HG02798 (cell line): Measurements from ENCODE around the gene ZNF19.

Source experiments
- ATAC-seq: cut with Tn5 transposase; IDR thresholded peaks from one replicate; pipeline ENCODE4 v1.9.1; 2021; ENCODE audit warnings: mild to moderate bottlenecking; ENCODE audit not compliant: unreplicated experiment, poor library complexity

Gene ZNF19

GRCh38 chr16:71491054-71491453 lies 1.9 kb upstream of the ZNF19 start:
- ATAC-seq: no peak

- ATAC-seq: no peak
These were observed 1.2 kb upstream of the ZNF19 start for GRCh38 chr16:71490361-71490760.

DNA sequence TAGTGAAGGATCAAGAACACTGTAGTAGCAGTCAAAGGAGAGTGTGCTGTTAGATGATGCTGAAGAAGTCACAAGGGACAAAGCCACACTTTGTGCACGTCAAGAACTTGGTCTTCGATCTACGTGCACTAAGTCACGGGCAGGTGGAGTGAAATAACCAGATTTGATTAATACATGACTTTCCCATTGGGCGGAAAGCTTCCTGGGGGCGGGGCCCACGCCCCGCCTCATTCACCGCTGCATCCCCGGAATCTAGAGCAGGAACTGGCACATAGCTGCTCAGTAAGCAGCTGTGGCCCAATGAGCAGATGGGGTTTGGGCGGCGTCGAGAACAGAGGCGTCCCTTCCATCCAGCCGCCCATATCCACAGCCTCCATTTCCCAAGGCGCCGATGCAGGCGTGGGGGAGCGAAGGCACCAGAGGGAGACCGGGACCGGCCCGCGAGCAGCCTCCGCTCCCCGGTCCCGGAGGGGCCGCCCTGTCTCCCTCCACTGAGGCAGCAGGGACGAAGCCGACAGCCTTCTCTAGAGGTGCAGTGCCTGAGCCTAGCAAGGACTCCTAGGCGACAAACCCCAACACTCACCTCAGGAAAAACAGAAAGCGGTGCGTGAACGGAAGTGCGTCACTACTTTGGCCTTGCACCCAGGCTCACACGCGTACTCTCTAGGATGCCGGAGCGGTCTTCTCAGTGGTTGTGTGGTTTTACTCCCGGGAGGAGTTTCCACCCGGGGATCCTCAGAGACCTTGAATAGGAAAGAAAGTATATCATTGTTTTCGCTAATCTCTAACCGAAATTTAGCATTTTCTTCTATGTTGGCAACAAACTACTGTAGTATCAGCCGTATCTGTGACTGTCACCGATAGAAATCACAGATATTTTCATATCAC lies 4.9 kb downstream of the ZNF19 start:
- peak; percentile 87 for ATAC-seq

DNA sequence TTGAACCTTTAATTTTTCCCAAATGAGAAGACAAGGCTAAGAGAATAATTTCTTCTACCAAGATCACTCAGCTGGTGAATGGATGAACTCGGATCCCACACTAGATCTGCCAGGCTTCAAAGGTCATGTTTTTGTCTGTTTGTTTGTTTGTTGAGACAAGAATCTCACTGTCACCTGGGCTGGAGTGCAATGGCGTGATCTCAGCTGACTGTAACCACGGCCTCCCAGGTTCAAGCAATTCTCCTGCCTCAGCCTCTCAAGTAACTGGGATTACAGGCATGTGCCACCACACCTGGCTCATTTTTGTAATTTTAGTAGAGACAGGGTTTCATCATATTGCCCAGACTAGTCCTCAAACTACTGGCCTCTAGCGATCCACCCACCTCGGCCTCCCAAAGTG lies 6.6 kb downstream of the ZNF19 start:
- ATAC-seq: no peak

DNA sequence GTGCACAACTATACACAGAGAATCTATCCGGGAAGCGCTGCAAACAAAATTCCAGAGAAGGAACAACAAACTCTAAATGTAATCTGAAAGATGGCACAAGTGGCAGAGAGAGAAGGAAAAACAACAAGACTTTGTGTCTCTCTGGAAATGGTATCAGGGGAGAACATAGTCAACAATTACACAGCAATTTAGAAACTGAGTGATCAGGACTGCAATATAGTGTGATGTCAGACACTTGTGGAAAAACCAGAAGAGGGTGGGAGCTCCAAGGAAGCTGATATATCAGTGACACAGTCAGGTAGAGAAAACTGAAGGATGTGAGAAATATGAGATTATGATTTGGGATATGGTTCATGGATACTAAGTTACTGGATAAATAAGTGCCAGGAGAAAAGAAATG lies 8.2 kb downstream of the ZNF19 start:
- no peak for ATAC-seq

DNA sequence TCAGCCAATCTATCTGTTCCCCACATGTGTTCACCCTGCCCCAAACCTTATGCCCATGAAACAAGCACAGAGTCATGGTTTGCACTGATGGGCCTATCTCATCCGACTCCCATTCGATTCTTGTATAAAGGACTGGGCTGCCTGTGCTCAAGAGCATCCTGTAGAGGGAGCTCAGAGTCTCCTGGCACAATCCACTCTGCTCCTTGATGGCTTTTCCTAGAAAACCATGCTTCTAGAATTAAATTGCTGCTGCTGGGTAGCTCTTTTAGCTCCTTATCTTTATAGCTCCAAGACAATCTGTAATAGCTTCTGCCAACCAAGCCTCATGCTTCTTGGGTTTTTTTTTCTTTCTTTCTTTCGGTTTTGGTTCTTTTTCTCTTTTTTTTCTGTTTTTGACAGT lies 9.7 kb downstream of the ZNF19 start:
- ATAC-seq: no peak

DNA sequence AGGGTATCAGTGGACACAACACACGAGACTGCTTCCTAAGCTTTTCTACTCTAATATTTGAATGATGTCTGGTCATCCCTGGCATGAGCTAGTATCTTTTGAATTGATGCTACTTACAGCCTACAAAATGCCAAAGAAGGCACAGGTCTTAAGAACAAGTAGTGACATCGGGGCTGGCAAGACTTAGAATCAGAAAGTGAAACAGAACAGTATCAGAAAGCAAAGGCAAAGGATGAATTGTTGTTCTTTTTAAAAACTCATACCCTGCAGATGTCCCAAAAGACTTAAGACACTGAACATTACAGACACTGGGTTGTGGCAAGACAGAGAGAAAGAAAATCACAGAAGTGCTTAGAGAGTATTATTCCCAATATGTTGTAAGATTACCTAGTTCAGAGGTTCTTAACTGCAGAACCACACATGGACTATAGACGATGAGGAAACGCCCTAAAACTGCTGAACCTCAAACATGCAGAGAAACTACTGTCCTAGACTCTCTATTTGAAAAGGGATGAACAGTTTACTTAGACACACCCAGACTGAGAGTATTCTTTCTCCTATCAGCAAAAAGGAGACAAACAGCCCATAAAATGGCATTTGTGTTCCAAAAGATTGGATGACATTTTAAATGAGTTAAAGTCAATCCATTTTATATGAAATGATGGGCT lies 12.5 kb downstream of the ZNF19 start:
- no peak for ATAC-seq

DNA sequence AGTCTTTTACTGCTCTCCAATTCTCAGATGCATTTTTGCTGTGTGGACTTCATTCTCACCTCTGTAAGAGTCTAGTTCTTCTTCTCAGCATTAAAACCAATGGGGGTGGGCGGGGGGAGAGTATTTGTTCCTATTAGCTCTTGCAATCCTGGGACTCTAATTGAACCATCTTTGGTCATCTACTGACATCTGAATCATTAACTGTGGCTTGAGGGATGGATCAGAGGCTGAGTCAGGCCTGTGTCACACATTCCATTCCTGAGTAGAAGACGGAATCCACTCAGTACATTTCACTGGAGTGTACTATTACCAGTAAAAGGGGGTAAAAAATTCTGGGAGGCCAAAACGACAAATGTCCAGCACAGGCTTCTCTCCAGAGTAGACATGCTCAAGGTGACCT lies 14.3 kb downstream of the ZNF19 start:
- no peak for ATAC-seq

- ATAC-seq: no peak
These were observed 15.2 kb downstream of the ZNF19 start for GRCh38 chr16:71473891-71474290.

DNA sequence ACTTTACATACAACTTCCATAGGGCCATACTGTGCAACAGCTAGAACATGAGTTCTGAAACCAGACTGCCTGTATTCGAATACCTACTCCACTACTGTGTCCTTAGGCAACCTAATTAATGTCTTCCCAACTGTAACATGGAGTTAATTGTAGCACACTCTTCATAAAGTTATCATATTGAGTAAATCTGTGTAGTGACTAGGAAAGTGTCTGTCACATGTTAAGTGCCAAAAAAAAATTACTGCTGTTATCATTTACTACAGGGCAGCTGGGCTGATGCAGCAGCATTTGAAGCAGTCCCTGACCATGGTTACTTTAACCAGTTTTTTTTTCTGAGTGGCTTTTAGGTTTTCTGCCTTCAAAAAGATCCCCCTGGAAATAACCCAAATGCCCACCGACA lies 16.2 kb downstream of the ZNF19 start:
- ATAC-seq: no peak

- ATAC-seq: no peak
These were observed 17.1 kb downstream of the ZNF19 start for GRCh38 chr16:71472051-71472450.

DNA sequence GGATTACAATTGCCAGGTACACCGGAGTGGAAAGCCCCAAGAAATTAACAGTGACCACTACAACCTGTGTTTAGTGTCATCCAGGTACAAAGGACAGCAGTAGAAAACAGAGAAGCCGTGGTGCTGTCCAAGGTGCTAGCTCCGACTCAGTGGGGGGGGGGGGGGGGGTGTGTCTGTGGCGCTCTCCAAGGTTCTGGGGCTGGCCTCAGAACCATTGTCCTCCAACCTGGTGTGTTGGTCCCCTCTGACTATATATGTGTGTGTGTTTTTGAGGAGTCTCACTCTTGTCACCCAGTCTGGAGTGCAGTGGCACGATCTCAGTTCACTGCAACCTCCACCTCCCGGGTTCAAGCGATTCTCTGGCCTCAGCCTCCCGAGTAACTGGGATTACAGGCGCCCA lies 21.3 kb downstream of the ZNF19 start:
- ATAC-seq: no peak

DNA sequence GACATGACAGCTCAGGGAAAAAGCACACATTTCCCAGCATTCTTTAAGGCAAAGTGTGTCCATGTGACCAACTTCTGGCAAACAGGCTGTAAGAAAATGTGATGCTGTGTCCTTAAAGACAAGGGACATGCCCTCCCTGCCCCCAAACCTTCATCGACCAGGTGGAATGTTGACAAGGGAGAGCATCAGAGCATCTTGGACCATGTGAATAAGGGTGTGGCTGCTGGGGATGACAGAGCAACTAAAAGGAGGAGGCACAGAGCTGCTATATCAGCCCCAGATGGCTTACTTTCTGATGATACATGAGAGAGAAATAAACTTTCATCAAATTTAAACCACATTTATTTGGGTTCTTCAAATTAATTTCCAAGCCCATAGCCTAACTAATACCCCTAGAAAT lies 24.9 kb downstream of the ZNF19 start:
- ATAC-seq: no peak

- peak; percentile 98 for ATAC-seq
These were observed 27.2 kb downstream of the ZNF19 start, which contains the start of gene ZNF23 for GRCh38 chr16:71461686-71462648. Gene ZNF23 (minus strand): TSS chr16:71462247. CDS start chr16:71456796, 5,451 bp downstream.

DNA sequence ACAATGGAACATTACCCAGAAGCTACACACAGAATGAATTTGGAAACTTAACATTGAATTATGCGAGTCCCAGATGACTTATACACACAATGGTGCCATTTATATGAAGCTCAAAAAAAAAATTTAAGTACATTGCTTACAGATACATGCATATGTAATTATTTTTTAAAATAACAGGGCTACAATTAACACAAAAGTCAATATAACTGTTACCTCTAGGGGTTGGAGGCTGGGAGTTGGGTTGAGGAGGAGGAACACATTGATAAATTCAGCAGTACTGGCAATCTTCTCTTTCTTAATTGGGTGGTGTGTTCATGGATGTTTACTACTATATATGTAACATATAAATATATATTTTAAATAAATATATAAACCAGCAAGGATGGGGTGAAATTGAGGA lies 28.2 kb downstream of the ZNF19 start:
- ATAC-seq: no peak

DNA sequence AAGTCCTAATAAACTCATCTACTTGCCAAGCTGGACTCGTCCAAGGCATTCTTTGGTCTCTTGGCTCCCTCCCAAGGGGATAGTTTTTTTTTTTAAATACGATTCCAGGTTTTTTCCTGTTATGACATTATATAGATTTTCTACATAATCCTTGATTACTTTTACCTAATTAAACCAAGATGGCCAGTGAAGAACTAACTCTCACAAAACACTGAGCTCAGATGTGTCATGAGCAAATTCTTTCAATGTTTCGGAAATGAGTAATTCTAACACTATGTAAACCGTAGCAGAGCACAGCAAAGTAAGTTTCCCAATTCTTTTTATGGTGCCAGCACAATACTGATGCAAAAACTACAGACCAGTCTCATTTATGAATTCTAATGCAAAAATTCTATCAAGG lies 28.9 kb downstream of the ZNF19 start:
- ATAC-seq: no peak

DNA sequence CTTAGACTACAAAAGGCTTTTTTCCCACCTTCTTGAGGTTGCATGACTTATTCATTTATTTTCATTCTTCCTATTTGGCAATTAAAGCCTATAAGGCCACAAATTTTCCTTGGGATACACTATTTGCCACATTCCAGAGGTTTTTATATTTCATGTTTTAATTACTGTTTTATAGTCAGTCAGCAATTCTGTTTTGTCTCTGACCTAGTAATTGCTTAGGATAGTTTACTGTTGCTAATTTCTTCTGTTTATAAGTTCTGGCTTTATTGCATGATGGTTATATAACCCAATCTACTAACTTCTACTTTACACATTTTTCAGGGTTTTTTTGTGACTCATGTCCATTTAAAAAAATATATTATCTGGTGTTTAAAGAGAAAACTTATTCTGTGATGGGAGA lies 29.6 kb downstream of the ZNF19 start:
- ATAC-seq: no peak

- ATAC-seq: no peak
These were observed 32.3 kb downstream of the ZNF19 start for GRCh38 chr16:71456801-71457200.

DNA sequence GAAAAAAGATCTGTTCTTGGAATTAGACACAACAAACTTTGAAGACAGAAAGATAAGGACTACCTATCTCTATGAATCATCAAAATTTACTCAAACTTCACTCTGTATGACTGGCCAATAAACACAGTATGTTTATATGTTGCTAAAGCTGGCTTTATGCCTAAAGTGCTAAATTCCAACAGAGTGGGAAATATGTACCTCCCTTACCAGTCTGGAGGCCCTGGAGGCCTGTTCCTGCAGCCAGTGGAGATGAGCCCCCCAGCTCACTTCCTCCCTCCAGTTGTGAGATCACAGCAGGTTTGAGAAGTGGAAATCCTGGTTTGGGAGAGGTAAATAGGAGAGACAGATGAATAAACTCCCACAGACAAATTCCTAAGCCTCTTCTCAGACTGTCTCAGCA lies 36.1 kb downstream of the ZNF19 start:
- ATAC-seq: no peak

DNA sequence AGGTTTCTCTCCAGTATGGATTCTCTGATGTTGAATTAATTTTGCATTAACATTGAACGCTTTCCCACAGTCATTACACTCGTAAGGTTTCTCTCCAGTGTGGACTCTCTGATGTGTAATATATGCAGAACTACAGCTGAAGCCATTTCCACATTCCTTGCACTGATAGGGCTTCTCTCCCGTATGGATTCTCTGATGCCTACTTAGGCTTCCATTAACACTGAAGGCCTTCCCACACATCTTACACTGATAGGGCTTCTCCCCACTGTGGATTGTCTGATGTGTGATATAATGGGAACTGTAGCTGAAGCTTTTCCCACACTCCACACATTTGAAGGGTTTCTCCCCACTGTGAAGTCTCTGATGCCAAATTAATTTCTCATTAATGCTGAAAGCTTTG lies 40.1 kb downstream of the ZNF19 start:
- no peak for ATAC-seq
